Measurements from ENCODE around the gene CENATAC.
"Not testable (repeated sequence)": the region's sequence is repeated elsewhere in the genome, so short reads cannot be mapped to it uniquely, and the experiment has no call there.

The CENATAC gene

GRCh38 chr11:119056421-119056999 lies 58.6 kb downstream of the CENATAC start:
- DNase-seq = peak; percentile 41

GRCh38 chr11:119057000-119057769 lies 59.2 kb downstream of the CENATAC start, which contains the start of gene HYOU1:
Gene HYOU1, minus strand, starts transcription at chr11:119057205. Its CDS starts 1,045 bp downstream, at chr11:119056160.
- DNase-seq = peak; percentile 98

GRCh38 chr11:119059128-119059527 lies 61.2 kb downstream of the CENATAC start:
- not testable (repeated sequence) for DNase-seq

- no peak for DNase-seq
Measured at GRCh38 chr11:119061256-119061655, 63.3 kb downstream of the CENATAC start.

- no peak for DNase-seq
Measured at GRCh38 chr11:119062779-119063178, 64.8 kb downstream of the CENATAC start.

DNA sequence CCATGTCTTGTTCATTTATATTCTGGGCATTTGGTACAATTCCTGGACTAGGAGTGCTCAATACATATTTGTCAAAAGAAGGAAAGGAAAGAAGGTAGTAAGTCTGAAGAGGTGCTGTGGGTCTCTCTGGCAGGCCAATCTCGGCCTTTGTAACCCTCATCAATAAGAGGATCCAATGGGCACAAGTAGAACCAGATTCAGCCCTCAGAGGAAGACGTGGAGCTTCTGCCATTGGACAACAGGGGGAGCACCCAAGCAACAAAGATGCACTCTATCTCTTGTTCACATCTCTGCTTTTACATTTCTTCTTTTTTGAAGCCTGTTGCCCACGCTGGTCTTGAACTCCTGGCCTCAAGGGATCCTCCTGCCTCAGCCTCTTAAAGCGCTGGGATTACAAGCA lies 67.4 kb downstream of the CENATAC start:
- DNase-seq = no peak
